ENCODE results near the gene NOX3.

DNA sequence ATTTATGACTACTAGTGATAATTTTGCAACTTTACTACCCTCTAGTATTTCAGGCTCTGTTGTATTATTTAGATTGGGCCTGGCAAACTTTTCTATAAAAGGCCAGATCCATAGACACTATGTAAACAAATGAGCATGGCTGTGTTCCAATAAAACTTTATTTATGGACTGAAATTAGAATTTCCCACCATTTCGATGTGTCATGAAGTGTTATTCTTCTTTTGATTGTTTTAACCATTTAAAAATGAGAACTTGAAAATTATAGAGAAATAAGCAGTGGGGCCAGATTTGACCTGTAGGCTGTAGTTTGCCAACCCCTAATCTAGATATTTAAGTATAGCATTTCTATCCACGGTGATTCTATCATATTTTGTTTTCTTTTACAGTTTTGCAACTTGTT is 79.8 kb downstream of the NOX3 start:
- TF ChIP-seq, protein P1, sequence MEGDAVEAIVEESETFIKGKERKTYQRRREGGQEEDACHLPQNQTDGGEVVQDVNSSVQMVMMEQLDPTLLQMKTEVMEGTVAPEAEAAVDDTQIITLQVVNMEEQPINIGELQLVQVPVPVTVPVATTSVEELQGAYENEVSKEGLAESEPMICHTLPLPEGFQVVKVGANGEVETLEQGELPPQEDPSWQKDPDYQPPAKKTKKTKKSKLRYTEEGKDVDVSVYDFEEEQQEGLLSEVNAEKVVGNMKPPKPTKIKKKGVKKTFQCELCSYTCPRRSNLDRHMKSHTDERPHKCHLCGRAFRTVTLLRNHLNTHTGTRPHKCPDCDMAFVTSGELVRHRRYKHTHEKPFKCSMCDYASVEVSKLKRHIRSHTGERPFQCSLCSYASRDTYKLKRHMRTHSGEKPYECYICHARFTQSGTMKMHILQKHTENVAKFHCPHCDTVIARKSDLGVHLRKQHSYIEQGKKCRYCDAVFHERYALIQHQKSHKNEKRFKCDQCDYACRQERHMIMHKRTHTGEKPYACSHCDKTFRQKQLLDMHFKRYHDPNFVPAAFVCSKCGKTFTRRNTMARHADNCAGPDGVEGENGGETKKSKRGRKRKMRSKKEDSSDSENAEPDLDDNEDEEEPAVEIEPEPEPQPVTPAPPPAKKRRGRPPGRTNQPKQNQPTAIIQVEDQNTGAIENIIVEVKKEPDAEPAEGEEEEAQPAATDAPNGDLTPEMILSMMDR (conservative IDR thresholded peaks at IDR 0.05): no peak
- TF ChIP-seq ZFX (IDR thresholded peaks at IDR 0.05): no peak

Measured in C4-2B (cell line).